RPMI8226 (cell line): ENCODE results near the gene COX5A.
"Not testable (repeated sequence)": the region's sequence is repeated elsewhere in the genome, so short reads cannot be mapped to it uniquely, and the experiment has no call there.

Experiments
- DNase-seq: peaks from one replicate; pipeline ENCODE4 v3.0.0-alpha.2; 2015

Gene COX5A

GRCh38 chr15:74955017-74955416 is 17.1 kb upstream of the COX5A start:
- DNase-seq = peak; percentile 4

GRCh38 chr15:74954515-74954914 is 16.6 kb upstream of the COX5A start:
- no peak for DNase-seq

GRCh38 chr15:74951006-74951405 is 13.1 kb upstream of the COX5A start:
- no peak for DNase-seq

GRCh38 chr15:74950078-74950908 is 12.4 kb upstream of the COX5A start:
- DNase-seq = peak; percentile 85

DNA sequence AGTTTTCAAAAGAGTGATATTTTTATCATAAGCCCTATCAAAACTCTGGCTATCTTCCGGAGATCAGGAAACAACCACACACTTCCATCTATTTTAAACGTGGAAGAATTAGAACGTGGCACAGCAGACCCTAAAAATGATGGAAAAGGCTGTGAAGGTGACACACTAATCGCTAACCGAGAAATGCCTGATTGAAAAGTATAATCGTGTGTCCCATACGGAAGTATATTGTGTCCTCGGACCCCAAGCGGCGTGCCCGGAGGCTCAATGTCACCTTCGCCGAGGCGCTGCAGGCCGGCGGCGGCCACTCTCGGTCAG is 642 bp downstream of the COX5A start:
- no peak for DNase-seq

GRCh38 chr15:74935193-74935592 is 2.7 kb downstream of the COX5A start:
- DNase-seq = not testable (repeated sequence)

- DNase-seq = no peak
These were observed 4.3 kb downstream of the COX5A start for GRCh38 chr15:74933573-74933972.

DNA sequence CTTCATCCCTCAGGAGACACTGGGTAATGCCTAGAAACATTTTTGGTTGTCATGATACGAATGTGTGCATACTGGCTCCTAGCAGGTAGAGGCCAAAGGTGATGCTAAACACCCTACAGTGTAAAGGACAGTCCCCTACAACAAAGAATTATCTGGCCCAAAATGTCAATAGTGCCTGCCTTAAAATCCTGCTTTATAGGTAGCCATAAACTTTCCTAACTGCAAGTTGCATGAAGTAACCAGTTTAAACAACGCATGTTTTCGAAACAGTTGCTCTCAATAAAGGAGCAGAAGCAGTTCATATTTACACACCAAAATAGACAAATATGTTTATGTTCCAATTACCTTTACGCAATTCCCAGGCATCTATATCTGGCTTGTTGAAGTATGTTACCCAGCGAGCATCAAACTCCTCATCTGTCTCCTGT is 9.1 kb downstream of the COX5A start:
- no peak for DNase-seq

DNA sequence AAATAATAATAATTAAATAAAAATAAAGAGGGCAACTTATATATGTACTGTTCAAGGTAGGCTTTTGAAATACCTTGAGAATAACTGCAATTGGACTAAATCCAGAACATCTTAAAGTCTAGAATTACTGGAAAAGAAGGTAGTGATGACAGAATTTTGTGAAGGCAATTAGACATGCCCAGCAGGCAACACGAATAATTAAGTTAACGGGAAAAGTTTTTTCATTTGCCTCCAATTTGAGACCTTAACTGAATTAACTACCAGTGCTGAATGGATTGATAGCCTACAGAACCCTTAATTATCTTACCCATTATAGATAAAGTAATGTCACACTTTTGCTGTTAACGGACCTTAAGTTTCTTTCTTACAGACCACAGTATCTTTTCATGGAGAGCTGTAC is 13.3 kb downstream of the COX5A start:
- no peak for DNase-seq

DNA sequence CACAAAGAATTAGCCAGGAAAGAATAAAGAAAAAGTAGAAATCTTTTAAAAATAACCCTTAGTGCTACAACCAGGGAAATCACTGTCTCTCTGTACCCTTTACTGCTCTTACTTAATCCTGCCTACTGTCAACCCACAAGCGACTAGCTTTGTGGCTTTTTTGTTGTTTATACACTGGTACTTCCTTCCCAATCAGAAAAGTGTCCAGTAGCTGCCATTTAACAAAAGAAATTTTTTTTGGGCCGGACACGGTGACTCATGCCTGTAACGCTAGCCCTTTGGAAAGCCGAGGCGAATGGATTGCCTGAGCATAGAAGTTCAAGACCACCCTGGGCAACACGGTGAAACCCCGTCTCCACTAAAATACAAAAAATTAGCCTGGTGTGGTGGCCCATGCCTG is 17.4 kb downstream of the COX5A start:
- no peak for DNase-seq

GRCh38 chr15:74917676-74918075 is 20.2 kb downstream of the COX5A start:
- DNase-seq = no peak

DNA sequence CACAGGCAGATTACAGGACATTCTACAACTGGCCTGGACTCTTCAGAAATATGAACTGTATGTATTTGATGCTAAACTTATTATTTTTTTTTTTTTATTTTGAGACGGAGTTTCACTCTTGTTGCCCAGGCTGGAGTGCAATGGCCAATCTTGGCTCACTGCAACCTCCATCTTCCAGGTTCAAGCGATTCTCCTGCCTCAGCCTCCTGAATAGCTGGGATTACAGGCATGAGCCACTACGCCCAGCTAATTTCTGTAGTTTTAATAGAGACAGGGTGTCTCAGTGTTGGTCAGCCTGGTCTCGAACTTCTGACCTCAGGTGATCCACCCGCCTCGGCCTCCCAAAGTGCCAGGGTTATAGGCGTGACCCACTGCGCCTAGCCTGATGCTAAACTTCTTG is 24.1 kb downstream of the COX5A start:
- not testable (repeated sequence) for DNase-seq

- no peak for DNase-seq
These were observed 24.8 kb downstream of the COX5A start for GRCh38 chr15:74913041-74913440.

- DNase-seq = no peak
These were observed 29.2 kb downstream of the COX5A start for GRCh38 chr15:74908635-74909034.

DNA sequence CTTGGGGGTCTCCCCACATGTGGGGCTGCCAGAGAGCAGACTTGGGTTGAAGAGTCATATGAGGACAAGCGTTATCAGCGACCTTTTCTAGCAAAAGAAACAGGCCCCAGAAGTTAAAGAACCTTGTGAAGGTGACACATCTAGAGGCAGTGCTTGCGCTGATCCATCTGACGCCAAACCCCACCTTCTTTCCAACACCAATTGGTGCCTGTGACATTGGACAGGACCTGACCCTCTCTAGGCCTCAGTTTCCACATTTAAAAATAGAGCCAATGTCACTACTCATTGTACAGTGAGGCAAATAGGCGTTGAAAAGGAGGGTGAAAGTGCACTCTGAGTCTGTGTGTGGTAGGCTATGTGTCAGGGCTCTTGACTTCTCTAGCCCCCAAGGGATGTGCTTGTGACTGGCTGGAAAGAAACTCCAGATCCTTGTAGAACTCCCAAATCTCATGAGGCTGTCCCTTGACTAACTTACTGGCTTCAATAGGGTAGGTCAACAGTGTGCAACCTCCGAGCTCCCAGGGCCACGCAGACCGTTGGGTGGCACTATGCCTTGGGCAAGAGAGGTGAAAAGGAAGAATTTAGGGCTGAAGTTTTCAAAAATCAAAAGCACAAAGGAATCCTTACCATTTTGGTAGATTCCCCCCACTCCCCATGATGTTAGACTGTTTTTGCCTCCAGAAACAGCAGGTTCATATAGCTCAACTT is 30.6 kb downstream of the COX5A start:
- DNase-seq = peak; percentile 17

DNA sequence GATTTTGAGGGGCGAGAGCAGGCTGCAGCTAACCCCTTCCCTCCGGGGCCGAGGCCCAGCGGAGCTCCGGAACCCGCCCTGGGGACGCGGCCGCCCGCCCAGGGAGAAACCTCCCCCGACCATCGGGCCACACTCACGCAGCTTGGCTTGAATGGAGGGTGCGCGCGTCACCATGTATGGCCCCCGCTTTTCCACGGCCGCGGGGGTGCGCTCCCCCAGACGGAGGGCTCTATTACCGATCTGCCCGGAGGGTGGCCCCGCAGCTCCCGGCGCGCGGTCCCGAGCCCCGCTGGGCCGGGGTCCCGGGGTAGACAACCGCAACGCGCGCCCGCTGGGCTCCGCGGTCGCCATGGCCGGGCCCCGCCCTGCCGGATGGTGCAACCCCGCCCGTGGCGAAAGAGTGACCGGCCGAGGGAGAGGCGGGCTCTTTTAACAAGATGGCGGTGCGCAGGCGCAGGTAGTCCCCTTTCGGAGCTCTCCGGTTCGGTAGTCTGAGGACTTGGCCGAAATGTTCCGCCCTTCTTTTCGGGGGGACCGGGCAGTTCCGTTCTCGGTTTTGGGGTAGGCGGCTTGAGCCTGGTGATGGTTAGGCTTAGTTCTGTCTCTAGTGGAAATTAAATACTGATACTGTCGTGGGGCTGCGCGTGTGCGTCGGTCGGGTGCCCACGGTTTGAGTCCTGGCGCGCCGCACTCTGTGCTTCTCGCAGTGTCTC is 31.3 kb downstream of the COX5A start, which contains the start of gene FAM219B:
Gene FAM219B, minus strand, starts transcription at position 402 of the 713 bp plus-strand sequence. Its CDS starts 51 bp downstream, at position 351.
- peak; percentile 96 for DNase-seq

GRCh38 chr15:74906067-74906449 is 31.8 kb downstream of the COX5A start:
- peak; percentile 64 for DNase-seq

- no peak for DNase-seq
These were observed 33.6 kb downstream of the COX5A start for GRCh38 chr15:74904190-74904805.

DNA sequence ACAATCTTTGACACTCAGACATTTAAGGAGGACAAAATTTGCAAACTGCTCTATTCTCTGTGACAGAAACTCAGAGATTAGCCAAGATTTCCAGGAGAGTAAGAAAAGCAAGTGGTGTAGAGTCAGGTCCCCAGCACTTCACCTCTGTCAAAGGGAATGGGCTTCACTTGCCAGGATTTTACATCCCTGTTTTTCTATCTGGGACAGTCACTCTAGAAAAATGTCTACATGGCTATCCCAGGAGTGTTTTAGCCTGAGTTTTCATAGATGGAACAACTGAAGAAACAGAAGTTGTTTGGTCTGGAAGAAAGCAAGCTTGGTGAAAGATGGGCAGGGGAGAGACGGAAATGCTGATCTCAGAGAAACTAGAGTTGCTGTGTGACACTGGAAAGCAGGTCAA is 34.2 kb downstream of the COX5A start:
- no peak for DNase-seq

- DNase-seq = no peak
These were observed 35.4 kb downstream of the COX5A start for GRCh38 chr15:74902295-74903075.

DNA sequence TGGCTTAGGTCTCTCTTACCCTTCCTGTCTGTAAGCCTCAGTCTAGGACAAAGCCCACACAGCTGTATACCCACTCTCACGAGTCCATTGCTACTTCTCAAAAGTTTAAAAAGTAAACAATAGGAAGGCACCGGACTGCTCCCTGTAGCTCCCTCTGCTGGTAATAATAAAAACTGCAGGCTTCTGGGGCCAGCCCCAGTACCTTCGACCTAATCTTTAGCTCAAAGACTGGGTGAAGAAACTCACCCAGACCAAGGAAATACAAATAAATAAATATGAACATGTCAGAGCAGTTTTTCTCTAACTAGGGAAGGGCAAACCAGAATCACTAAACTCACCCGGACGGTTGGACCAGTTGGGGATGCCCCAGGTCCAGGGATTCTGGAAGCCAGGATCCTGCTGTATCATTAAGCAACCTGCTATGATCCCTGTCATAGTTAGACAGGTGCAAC is 36.2 kb downstream of the COX5A start:
- peak; percentile 78 for DNase-seq

- no peak for DNase-seq
These were observed 40.6 kb downstream of the COX5A start for GRCh38 chr15:74897300-74897701.
